ENCODE measurements around the gene MTHFD1L.

GRCh38 chr6:151078655-151079054 is 213.2 kb downstream of the MTHFD1L start:
- TF ChIP-seq CTCF (IDR thresholded peaks at IDR 0.05) (no peak), POLR2A (IDR thresholded peaks at IDR 0.05) (no peak)
